ENCODE measurements around the gene GON7.

The GON7 gene

GRCh38 chr14:93206793-93207467 lies at the start of gene GON7, which contains the start of gene UBR7:
GON7 (minus strand) TSS chr14:93207065; CDS start chr14:93207037, 28 bp downstream.
UBR7 (plus strand) TSS chr14:93207256; CDS start chr14:93207292, 36 bp downstream.
- peak; percentile 49 for TF ChIP-seq CTCF (IDR thresholded peaks at IDR 0.05; ENCODE audit: extremely low read depth, insufficient read depth, missing control alignments)
- in situ Hi-C loops (cut with MboI; ENCODE audit: low pct_unique_long_range_greater_than_20kb, low sequenced_read_pairs, unreplicated experiment) = no loop called here
- peak; percentile 92 for DNase-seq (ENCODE audit: low spot score)

- DNase-seq (ENCODE audit: low spot score) = no peak
- TF ChIP-seq CTCF (IDR thresholded peaks at IDR 0.05; ENCODE audit: extremely low read depth, insufficient read depth, missing control alignments) = no peak
- in situ Hi-C loops (cut with MboI; ENCODE audit: low pct_unique_long_range_greater_than_20kb, low sequenced_read_pairs, unreplicated experiment) = loop anchor here (25.0 kb wide), 1 partner anchor 288 kb away; no protein-coding TSS in a partner anchor
Measured at GRCh38 chr14:93249128-93249831, 42.4 kb upstream of the GON7 start.

- no peak for TF ChIP-seq CTCF (IDR thresholded peaks at IDR 0.05; ENCODE audit: extremely low read depth, insufficient read depth, missing control alignments)
- DNase-seq (ENCODE audit: low spot score) = no peak
- in situ Hi-C loops (cut with MboI; ENCODE audit: low pct_unique_long_range_greater_than_20kb, low sequenced_read_pairs, unreplicated experiment) = loop anchor here (25.0 kb wide), 1 partner anchor 291 kb away; no protein-coding TSS in a partner anchor
Measured at GRCh38 chr14:93246534-93246933, 39.7 kb upstream of the GON7 start.

GRCh38 chr14:93245764-93246420 lies 39.0 kb upstream of the GON7 start:
- DNase-seq (ENCODE audit: low spot score) = no peak
- in situ Hi-C loops (cut with MboI; ENCODE audit: low pct_unique_long_range_greater_than_20kb, low sequenced_read_pairs, unreplicated experiment) = loop anchor here (25.0 kb wide), 1 partner anchor 291 kb away; no protein-coding TSS in a partner anchor
- TF ChIP-seq CTCF (IDR thresholded peaks at IDR 0.05; ENCODE audit: extremely low read depth, insufficient read depth, missing control alignments) = no peak

GRCh38 chr14:93240678-93241000 lies 33.8 kb upstream of the GON7 start:
- TF ChIP-seq CTCF (IDR thresholded peaks at IDR 0.05; ENCODE audit: extremely low read depth, insufficient read depth, missing control alignments) = no peak
- no peak for DNase-seq (ENCODE audit: low spot score)
- in situ Hi-C loops (cut with MboI; ENCODE audit: low pct_unique_long_range_greater_than_20kb, low sequenced_read_pairs, unreplicated experiment) = loop anchor here (25.0 kb wide), 1 partner anchor 297 kb away; no protein-coding TSS in a partner anchor

- in situ Hi-C loops (cut with MboI; ENCODE audit: low pct_unique_long_range_greater_than_20kb, low sequenced_read_pairs, unreplicated experiment) = loop anchor here (25.0 kb wide), 1 partner anchor 297 kb away; no protein-coding TSS in a partner anchor
- DNase-seq (ENCODE audit: low spot score) = no peak
- no peak for TF ChIP-seq CTCF (IDR thresholded peaks at IDR 0.05; ENCODE audit: extremely low read depth, insufficient read depth, missing control alignments)
Measured at GRCh38 chr14:93239869-93240677, 33.2 kb upstream of the GON7 start.
